H9 (cell line): ENCODE measurements around the gene ZNF117. TPM values are rescaled to one million over a fixed set of nuclear protein-coding genes. Genes with fewer than 3 reads are reported as not detected.

Experiments
- DNase-seq: peaks from one replicate; pipeline ENCODE4 v3.0.0-alpha.2; 2017
- H2AFZ ChIP-seq: one replicate; pipeline ENCODE4 v1.6.1; 2013; ENCODE audit warnings: mild to moderate bottlenecking, low read length, control low read depth, moderate library complexity
- H2AK5ac ChIP-seq: 2 replicates; pipeline ENCODE4 v1.6.1; 2013; ENCODE audit warnings: low read length, control low read depth, mixed read lengths; ENCODE audit not compliant: insufficient read length
- H2BK120ac ChIP-seq: one replicate; pipeline ENCODE4 v1.6.1; 2013; ENCODE audit warnings: low read depth, mild to moderate bottlenecking, low read length, control low read depth, inconsistent platforms; ENCODE audit not compliant: poor library complexity, severe bottlenecking
- H2BK12ac ChIP-seq: 2 replicates; pipeline ENCODE4 v1.6.1; 2013; ENCODE audit warnings: low read length, control low read depth, mixed read lengths, low read depth; ENCODE audit not compliant: insufficient read length
- H2BK15ac ChIP-seq: 2 replicates; pipeline ENCODE4 v1.6.1; 2013; ENCODE audit warnings: low read depth, low read length, control low read depth
- H2BK20ac ChIP-seq: one replicate; pipeline ENCODE4 v1.6.1; 2013; ENCODE audit warnings: low read depth, mild to moderate bottlenecking, low read length, control low read depth, inconsistent platforms; ENCODE audit not compliant: poor library complexity, severe bottlenecking
- H2BK5ac ChIP-seq: 2 replicates; pipeline ENCODE4 v1.6.1; 2013; ENCODE audit warnings: low read length, control low read depth, mixed read lengths; ENCODE audit not compliant: insufficient read length
- H3K14ac ChIP-seq: 2 replicates; pipeline ENCODE4 v1.6.1; 2013; ENCODE audit warnings: low read length, control low read depth; ENCODE audit not compliant: insufficient read depth
- H3K18ac ChIP-seq: 2 replicates; pipeline ENCODE4 v1.6.1; 2013; ENCODE audit warnings: low read depth, mild to moderate bottlenecking, mixed read lengths, low read length, control low read depth; ENCODE audit not compliant: insufficient read length
- H3K23ac ChIP-seq: 2 replicates; pipeline ENCODE4 v1.6.1; 2013; ENCODE audit warnings: low read length, control low read depth, mixed read lengths, low read depth; ENCODE audit not compliant: insufficient read length
- H3K23me2 ChIP-seq: 2 replicates; pipeline ENCODE4 v1.6.1; 2013; ENCODE audit warnings: low read depth, mild to moderate bottlenecking, mixed read lengths, low read length, control low read depth; ENCODE audit not compliant: insufficient read length, poor library complexity, severe bottlenecking
- H3K27ac ChIP-seq: 2 replicates; pipeline ENCODE4 v1.5.1; 2013; ENCODE audit warnings: low read length, control low read depth, mixed read lengths, low read depth; ENCODE audit not compliant: insufficient read length
- H3K27me3 ChIP-seq: 2 replicates; pipeline ENCODE4 v1.6.1; 2013; ENCODE audit warnings: low read length, control low read depth, inconsistent platforms; ENCODE audit not compliant: insufficient read depth
- H3K4ac ChIP-seq: 2 replicates; pipeline ENCODE4 v1.6.1; 2013; ENCODE audit warnings: low read depth, mild to moderate bottlenecking, control low read depth, inconsistent platforms, low read length, moderate library complexity
- H3K4me1 ChIP-seq: 2 replicates; pipeline ENCODE4 v1.6.1; 2013; ENCODE audit warnings: low read length, control low read depth, inconsistent platforms; ENCODE audit not compliant: insufficient read depth
- H3K4me2 ChIP-seq: 2 replicates; pipeline ENCODE4 v1.6.1; 2013; ENCODE audit warnings: low read length, control low read depth, mixed read lengths; ENCODE audit not compliant: insufficient read length, insufficient read depth
- H3K56ac ChIP-seq: 2 replicates; pipeline ENCODE4 v1.6.1; 2013; ENCODE audit warnings: low read depth, mild to moderate bottlenecking, mixed read lengths, low read length, control low read depth; ENCODE audit not compliant: insufficient read length
- H3K79me1 ChIP-seq: 2 replicates; pipeline ENCODE4 v1.6.1; 2013; ENCODE audit warnings: low read depth, mild to moderate bottlenecking, moderate library complexity, low read length, control low read depth, inconsistent platforms; ENCODE audit not compliant: insufficient read depth, poor library complexity, severe bottlenecking
- H3K79me2 ChIP-seq: 2 replicates; pipeline ENCODE4 v1.6.1; 2013; ENCODE audit warnings: low read length, control low read depth, inconsistent platforms; ENCODE audit not compliant: insufficient read depth
- H3K9ac ChIP-seq: 2 replicates; pipeline ENCODE4 v1.6.1; 2013; ENCODE audit warnings: low read length, control low read depth, mixed read lengths; ENCODE audit not compliant: insufficient read length; ENCODE audit errors: extremely low read depth
- H3K9me3 ChIP-seq: one replicate; pipeline ENCODE4 v1.6.1; 2013; ENCODE audit warnings: low read depth, low read length, inconsistent platforms; ENCODE audit not compliant: control insufficient read depth
- H3T11ph ChIP-seq: one replicate; pipeline ENCODE4 v1.6.1; 2013; ENCODE audit warnings: mild to moderate bottlenecking, low read length, control low read depth, inconsistent platforms
- H4K20me1 ChIP-seq: one replicate; pipeline ENCODE4 v1.6.1; 2013; ENCODE audit not compliant: control insufficient read depth, insufficient read length, insufficient read depth
- H4K5ac ChIP-seq: 2 replicates; pipeline ENCODE4 v1.6.1; 2013; ENCODE audit warnings: low read depth, mild to moderate bottlenecking, mixed read lengths, low read length, control low read depth; ENCODE audit not compliant: insufficient read length
- H4K8ac ChIP-seq: replicated peaks from 2 replicates; pipeline ENCODE4 v1.6.1; 2013; ENCODE audit warnings: low read length, control low read depth, mixed read lengths, low read depth; ENCODE audit not compliant: insufficient read length
- H4K91ac ChIP-seq: 2 replicates; pipeline ENCODE4 v1.6.1; 2013; ENCODE audit warnings: low read depth, mild to moderate bottlenecking, moderate library complexity, mixed read lengths, low read length, control low read depth; ENCODE audit not compliant: insufficient read length
- H3K27ac Mint-ChIP-seq, 3 experiments: 2 replicates in 2 of 3; 3 replicates in 1 of 3; pipeline ENCODE4 v1.8.0; 2020 to 2021; ENCODE audit warnings: mixed read lengths in 3 of 3, mild to moderate bottlenecking in 1 of 3, moderate library complexity in 1 of 3
- H3K27me3 Mint-ChIP-seq: 2 replicates; pipeline ENCODE4 v1.8.0; 2021; ENCODE audit warnings: low read depth, mild to moderate bottlenecking, moderate library complexity, mixed read lengths
- H3K36me3 Mint-ChIP-seq, 3 experiments: 2 replicates in 2 of 3; 3 replicates in 1 of 3; pipeline ENCODE4 v1.8.0; 2020 to 2021; ENCODE audit warnings: low read depth in 3 of 3, mixed read lengths in 3 of 3; ENCODE audit not compliant: insufficient read depth in 1 of 3
- H3K4me1 Mint-ChIP-seq, 2 experiments: 2 replicates each; pipeline ENCODE4 v1.8.0; 2020; ENCODE audit warnings: mixed read lengths in 2 of 2
- H3K4me3 Mint-ChIP-seq, 2 experiments: 2 replicates in 1 of 2; 3 replicates in 1 of 2; pipeline ENCODE4 v1.8.0; 2020 to 2021; ENCODE audit warnings: mild to moderate bottlenecking in 2 of 2, mixed read lengths in 2 of 2, moderate library complexity in 1 of 2
- H3K9me3 Mint-ChIP-seq, 2 experiments: 2 replicates in 1 of 2; 3 replicates in 1 of 2; pipeline ENCODE4 v1.8.0; 2020; ENCODE audit warnings: mild to moderate bottlenecking in 2 of 2, mixed read lengths in 2 of 2, moderate library complexity in 1 of 2
- CTCF ChIP-seq: fragments of 200-600 bp; sonication (generic); conservative IDR thresholded peaks from 3 replicates; pipeline ENCODE4 v1.8.0; 2021; ENCODE audit warnings: antibody characterized with exemption, mild to moderate bottlenecking
- WGBS: extraction: QIAGEN DNeasy Blood & Tissue Kit; methylation state at CpG from one replicate; pipeline ENCODE4 v1.1.7; 2013; ENCODE audit warnings: missing lambda C conversion rate, low lambda C conversion rate, mixed read lengths; ENCODE audit not compliant: insufficient read length; ENCODE audit errors: extremely low coverage; 5-methylcytosine and 5-hydroxymethylcytosine counted together
- total RNA-seq: library from RNA; stranded (reverse); gene quantifications from 2 replicates; pipeline ENCODE4 v1.2.1, GENCODE V29; 2021

The ZNF117 gene
- total RNA-seq, 1 experiment from 2014 or later = 13.6 TPM

GRCh38 chr7:64997164-64997908 is 6.5 kb upstream of the ZNF117 start:
- H2BK120ac ChIP-seq = no peak overlapping the region
- no peak overlapping the region for H3K14ac ChIP-seq
- no peaks in the 10 kb centered on the region; the same call in 1 of the 2 replicates for H3K4me1 ChIP-seq
- no peak overlapping the region for H3K4me3 Mint-ChIP-seq
- H3K56ac ChIP-seq = no peak overlapping the region
- peaks cover 83 to 89% of the 10 kb centered on the region in 2 experiments for H3K9me3 Mint-ChIP-seq
- WGBS = no CpG with 5 or more reads among the region's 12 CpGs
- no peak overlapping the region for H3K9ac ChIP-seq
- peaks cover 77 to 83% (median 79%) of the 10 kb centered on the region in 3 experiments for H3K36me3 Mint-ChIP-seq
- no peak overlapping the region for H3K23ac ChIP-seq
- peaks cover 15 to 16% of the 10 kb centered on the region in 2 experiments for H3K4me1 Mint-ChIP-seq
- H3T11ph ChIP-seq = no peak overlapping the region
- H3K27me3 Mint-ChIP-seq = no peaks in the 10 kb centered on the region
- no peak overlapping the region for H2AFZ ChIP-seq
- TF ChIP-seq CTCF = no peak
- H3K27ac ChIP-seq = no peak overlapping the region
- H3K79me2 ChIP-seq = peaks cover 3% of the 10 kb centered on the region; the same call in 1 of the 2 replicates
- no peaks in the 10 kb centered on the region for H3K79me1 ChIP-seq
- H2AK5ac ChIP-seq = no peak overlapping the region
- H4K5ac ChIP-seq = no peak overlapping the region
- H3K27me3 ChIP-seq = no peaks in the 10 kb centered on the region
- H2BK5ac ChIP-seq = no peak overlapping the region
- no peak overlapping the region for H2BK20ac ChIP-seq
- no peak for DNase-seq
- H3K27ac Mint-ChIP-seq = no peak overlapping the region; a peak in 1 of 7 replicates
- no peaks in the 10 kb centered on the region for H4K20me1 ChIP-seq
- no peak overlapping the region for H3K4ac ChIP-seq
- no peak overlapping the region for H2BK15ac ChIP-seq
- H3K4me2 ChIP-seq = no peak overlapping the region
- no peak overlapping the region for H4K8ac ChIP-seq
- H3K9me3 ChIP-seq = peaks cover 33% of the 10 kb centered on the region
- H2BK12ac ChIP-seq = no peak overlapping the region
- no peaks in the 10 kb centered on the region for H3K23me2 ChIP-seq
- no peak overlapping the region for H3K18ac ChIP-seq
- no peak overlapping the region for H4K91ac ChIP-seq
